HepG2 (cell line): ENCODE measurements around the gene GAB3. TPM values are rescaled to one million over a fixed set of nuclear protein-coding genes. Genes with fewer than 3 reads are reported as not detected.

Source experiments
- ARID4A ChIP-seq: sonication (generic); formaldehyde crosslinking; IDR thresholded peaks from 2 replicates; pipeline ENCODE4 v1.5.0; 2020; ENCODE audit warnings: mild to moderate bottlenecking, missing genetic modification reagents, borderline replicate concordance
- BHLHE40 ChIP-seq: IDR thresholded peaks from 2 replicates; pipeline ENCODE4 v1.6.1; 2011; ENCODE audit warnings: low read length, improper control_type of control experiment
- E2F1 ChIP-seq: sonication (generic); formaldehyde crosslinking; IDR thresholded peaks from 2 replicates; pipeline ENCODE4 v1.5.0; 2020; ENCODE audit warnings: missing genetic modification reagents
- HINFP ChIP-seq: sonication (generic); formaldehyde crosslinking; IDR thresholded peaks from 2 replicates; pipeline ENCODE4 v1.4.0; 2020; ENCODE audit warnings: low read depth, mild to moderate bottlenecking, missing genetic modification reagents
- HMGXB4 ChIP-seq, 2 experiments: sonication (generic) in 1 of 2; formaldehyde crosslinking in 1 of 2; IDR thresholded peaks; 2 replicates each; pipeline versions ENCODE4 v1.4.0 to v1.6.1; 2018 to 2020; ENCODE audit warnings: missing genetic modification reagents in 2 of 2, borderline replicate concordance in 1 of 2, low read depth in 1 of 2, mild to moderate bottlenecking in 1 of 2, missing biosample characterization in 1 of 2
- ISL2 ChIP-seq: sonication (generic); formaldehyde crosslinking; IDR thresholded peaks from 2 replicates; pipeline ENCODE4 v1.5.0; 2020; ENCODE audit warnings: missing genetic modification reagents
- KAT7 ChIP-seq: IDR thresholded peaks from 2 replicates; pipeline ENCODE4 v1.6.1; 2018; ENCODE audit warnings: borderline replicate concordance, missing compliant biosample characterization
- KLF15 ChIP-seq: sonication (generic); formaldehyde crosslinking; IDR thresholded peaks from 2 replicates; pipeline ENCODE4 v1.8.1; 2023; ENCODE audit warnings: borderline replicate concordance, mild to moderate bottlenecking, inconsistent platforms, missing genetic modification reagents, mixed read lengths
- LRRFIP1 ChIP-seq: sonication (generic); formaldehyde crosslinking; conservative IDR thresholded peaks from 2 replicates; pipeline ENCODE4 v1.4.0; 2020; ENCODE audit warnings: missing genetic modification reagents
- NFYC ChIP-seq: IDR thresholded peaks from 2 replicates; pipeline ENCODE4 v1.6.1; 2016; ENCODE audit warnings: missing genetic modification reagents, missing compliant biosample characterization
- SAFB2 ChIP-seq: sonication (generic); formaldehyde crosslinking; IDR thresholded peaks from 2 replicates; pipeline ENCODE4 v1.5.1; 2020; ENCODE audit warnings: missing genetic modification reagents, low read depth, mild to moderate bottlenecking, borderline replicate concordance
- SAP130 ChIP-seq: IDR thresholded peaks from 2 replicates; pipeline ENCODE4 v1.6.1; 2016; ENCODE audit warnings: low read depth
- ZFY ChIP-seq: sonication (generic); formaldehyde crosslinking; IDR thresholded peaks from 2 replicates; pipeline ENCODE4 v1.4.0; 2020; ENCODE audit warnings: missing genetic modification reagents
- ZNF367 ChIP-seq: sonication (generic); formaldehyde crosslinking; IDR thresholded peaks from 2 replicates; pipeline ENCODE4 v1.4.0; 2020; ENCODE audit warnings: missing genetic modification reagents, borderline replicate concordance
- ZNF383 ChIP-seq: sonication (generic); formaldehyde crosslinking; IDR thresholded peaks from 2 replicates; pipeline ENCODE4 v1.4.0; 2020; ENCODE audit warnings: missing genetic modification reagents, mild to moderate bottlenecking, borderline replicate concordance
- ZNF563 ChIP-seq: sonication (generic); formaldehyde crosslinking; IDR thresholded peaks from 2 replicates; pipeline ENCODE4 v1.8.0; 2022; ENCODE audit warnings: mild to moderate bottlenecking, moderate library complexity, missing genetic modification reagents
- polyA plus RNA-seq, 8 experiments: library from polyadenylated mRNA; depleted of rRNA in 3 of 8; stranded (reverse) in 7 of 8; unstranded in 1 of 8; fragments of >200 nt; fragmentation: Illumina TruSeq in 4 of 8; extraction: Trizol in 4 of 8; gene quantifications; 2 replicates each; pipeline versions ENCODE4 v1.2.1 to v1.2.3, GENCODE V29; 2011 to 2016; ENCODE audit warnings: low read depth in 4 of 8, missing spikeins in 1 of 8, mixed read lengths in 1 of 8; ENCODE audit not compliant: insufficient read depth in 1 of 8
- total RNA-seq, 5 experiments: library from RNA; depleted of rRNA; stranded (reverse); fragments of >200 nt; fragmentation: Illumina TruSeq; extraction: Trizol; gene quantifications; 2 replicates each; pipeline ENCODE4 v1.2.3, GENCODE V29; 2016; ENCODE audit warnings: low read depth in 1 of 5

The GAB3 gene
- total and polyA plus RNA-seq, 2 of the 13 experiments (the other 11 are each of a cell fraction or from before 2014, with no cell fraction given), result not detected

- TF ChIP-seq HMGXB4 (CRISPR knock-in tag; IDR thresholded peaks at IDR 0.05; ENCODE audit: borderline replicate concordance in 1 of 2, low read depth in 1 of 2) (peak; percentile 44 to 66; a peak in 2 of 4 replicates), ZFY (CRISPR knock-in tag) (peak; percentile 82), NFYC (CRISPR knock-in tag) (peak; percentile 76), KAT7 (no peak), ARID4A (CRISPR knock-in tag) (peak; percentile 84), ZNF367 (CRISPR knock-in tag) (no peak), E2F1 (peak; percentile 65), SAP130 (CRISPR knock-in tag) (peak; percentile 77), HINFP (CRISPR knock-in tag) (no peak), ZNF383 (CRISPR knock-in tag) (no peak), KLF15 (CRISPR knock-in tag) (no peak), LRRFIP1 (CRISPR knock-in tag) (no peak), SAFB2 (no peak), BHLHE40 (peak; percentile 25; the same call in 1 of the 2 replicates), ZNF563 (CRISPR knock-in tag) (peak; percentile 69), ISL2 (CRISPR knock-in tag) (peak; percentile 36)
These were observed 11.8 kb upstream of the GAB3 start, which contains the start of gene DKC1 (continued) for GRCh38 chrX:154762537-154763296.
